ENCODE measurements around the gene CBFA2T3. TPM values are rescaled to one million over a fixed set of nuclear protein-coding genes. Genes with fewer than 3 reads are reported as not detected.

The CBFA2T3 gene
- total RNA-seq, 4 donors from 2014 or later = 0.95 to 7.3 (median 3.3) TPM

DNA sequence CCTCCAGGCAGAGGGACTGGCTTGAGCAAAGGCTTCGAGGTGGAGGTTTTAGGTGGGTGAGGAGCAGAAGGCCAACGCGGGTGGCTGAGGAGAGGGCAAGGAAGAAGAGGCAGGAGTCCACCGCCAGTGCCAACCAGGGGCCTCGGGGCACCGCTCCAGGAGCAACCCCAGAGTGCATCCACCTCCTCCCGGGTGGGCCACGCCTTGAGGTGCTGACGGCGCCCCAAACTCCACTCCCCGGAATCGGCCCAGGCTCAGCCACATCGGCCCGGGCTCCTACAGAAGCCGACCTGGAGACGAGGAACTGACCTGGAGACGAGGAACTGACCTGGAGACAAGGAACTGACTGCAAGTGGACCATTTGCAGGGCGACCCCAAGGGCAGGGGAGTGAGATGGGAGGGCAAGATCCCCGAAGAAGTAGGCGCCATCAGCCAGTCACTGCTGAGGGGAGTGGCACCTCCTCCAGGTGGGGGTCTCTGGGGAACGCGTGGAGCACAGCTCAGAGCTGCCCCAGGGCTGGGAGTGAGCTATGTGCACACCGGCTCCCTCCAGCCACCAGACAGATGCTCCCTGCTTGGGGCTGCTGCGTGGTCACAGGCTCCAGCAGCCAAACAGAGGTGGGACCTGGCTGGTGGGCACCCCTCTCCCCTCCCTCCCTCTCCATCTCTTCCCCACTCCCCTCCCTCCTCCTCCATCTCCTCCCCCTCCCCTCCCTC, 29.2 kb upstream of the CBFA2T3 start:
- no peaks in the 10 kb centered on the region for H3K36me3 ChIP-seq
- intact Hi-C loops (cut with DNase I; ENCODE audit: low total_unique reads) (no loop called here), in situ Hi-C loops (cut with MboI; ENCODE audit: low sequenced_read_pairs in 4 of 4) (no loop called here)
- peaks cover 18 to 29% (median 23%) of the 10 kb centered on the region in 3 donors for H3K27me3 ChIP-seq
- H3K9me3 ChIP-seq = no peaks in the 10 kb centered on the region
- H3K4me1 ChIP-seq = no peaks in the 10 kb centered on the region
- DNase-seq (no peak), ATAC-seq (no peak)
- TF ChIP-seq, protein P1, sequence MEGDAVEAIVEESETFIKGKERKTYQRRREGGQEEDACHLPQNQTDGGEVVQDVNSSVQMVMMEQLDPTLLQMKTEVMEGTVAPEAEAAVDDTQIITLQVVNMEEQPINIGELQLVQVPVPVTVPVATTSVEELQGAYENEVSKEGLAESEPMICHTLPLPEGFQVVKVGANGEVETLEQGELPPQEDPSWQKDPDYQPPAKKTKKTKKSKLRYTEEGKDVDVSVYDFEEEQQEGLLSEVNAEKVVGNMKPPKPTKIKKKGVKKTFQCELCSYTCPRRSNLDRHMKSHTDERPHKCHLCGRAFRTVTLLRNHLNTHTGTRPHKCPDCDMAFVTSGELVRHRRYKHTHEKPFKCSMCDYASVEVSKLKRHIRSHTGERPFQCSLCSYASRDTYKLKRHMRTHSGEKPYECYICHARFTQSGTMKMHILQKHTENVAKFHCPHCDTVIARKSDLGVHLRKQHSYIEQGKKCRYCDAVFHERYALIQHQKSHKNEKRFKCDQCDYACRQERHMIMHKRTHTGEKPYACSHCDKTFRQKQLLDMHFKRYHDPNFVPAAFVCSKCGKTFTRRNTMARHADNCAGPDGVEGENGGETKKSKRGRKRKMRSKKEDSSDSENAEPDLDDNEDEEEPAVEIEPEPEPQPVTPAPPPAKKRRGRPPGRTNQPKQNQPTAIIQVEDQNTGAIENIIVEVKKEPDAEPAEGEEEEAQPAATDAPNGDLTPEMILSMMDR (IDR thresholded peaks at IDR 0.05 in 4 of 5, conservative IDR thresholded peaks at IDR 0.05 in 1 of 5) = no peak
- no peak for TF ChIP-seq POLR2A (IDR thresholded peaks at IDR 0.05)
- H3K4me3 ChIP-seq = no peak overlapping the region
- no peak overlapping the region for H3K27ac ChIP-seq

DNA sequence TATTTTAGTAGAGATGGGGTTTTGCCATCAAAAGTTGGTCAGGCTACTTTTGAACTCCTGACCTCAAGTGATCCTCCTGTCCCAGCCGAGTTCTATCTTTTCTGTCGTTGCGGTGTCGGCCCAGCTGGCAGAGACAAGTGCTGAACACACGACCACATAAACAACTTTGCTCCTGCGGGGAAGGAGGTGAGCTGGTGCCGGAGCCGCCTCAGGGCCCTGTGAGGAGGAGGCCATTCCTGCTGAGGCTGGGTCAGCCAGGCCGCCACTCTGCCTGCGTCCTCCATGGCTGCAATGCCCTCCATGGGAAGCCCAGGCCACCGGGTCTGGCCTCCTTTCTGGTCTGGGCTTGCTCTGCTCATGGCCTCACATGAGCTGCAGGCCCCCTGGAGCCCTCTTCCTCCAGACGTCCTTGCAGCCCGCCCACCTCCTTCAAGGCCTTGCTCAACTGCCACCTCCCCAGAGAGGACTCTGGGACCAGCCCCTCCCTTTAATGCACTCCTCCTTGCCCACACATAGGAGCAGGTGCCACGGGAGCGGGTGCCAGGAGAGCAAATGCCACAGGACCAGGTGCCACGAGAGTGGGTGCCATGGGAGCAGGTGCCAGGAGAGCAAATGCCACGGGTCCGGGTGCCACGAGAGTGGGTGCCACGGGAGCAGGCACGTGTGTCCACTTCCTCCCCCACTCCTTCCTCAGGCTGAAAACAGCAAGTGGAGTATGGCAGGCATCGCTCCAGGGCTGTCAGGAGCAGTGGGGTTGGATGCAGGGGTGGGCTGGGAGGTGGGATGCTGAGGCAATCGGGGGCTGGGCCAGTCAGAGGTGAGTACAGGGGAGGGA, 28.4 kb upstream of the CBFA2T3 start:
- Histone ChIP-seq H3K27me3 (peaks cover 21 to 37% (median 31%) of the 10 kb centered on the region in 3 donors), H3K27ac (no peak overlapping the region), H3K36me3 (no peaks in the 10 kb centered on the region), H3K4me3 (no peak overlapping the region), H3K4me1 (no peaks in the 10 kb centered on the region), H3K9me3 (no peaks in the 10 kb centered on the region)
- ATAC-seq (no peak), DNase-seq (no peak)
- intact Hi-C loops (cut with DNase I; ENCODE audit: low total_unique reads) (no loop called here), in situ Hi-C loops (cut with MboI; ENCODE audit: low sequenced_read_pairs in 4 of 4) (no loop called here)
- no peak for TF ChIP-seq POLR2A (IDR thresholded peaks at IDR 0.05)
- TF ChIP-seq, protein P1 (IDR thresholded peaks at IDR 0.05 in 4 of 5, conservative IDR thresholded peaks at IDR 0.05 in 1 of 5) = no peak

DNA sequence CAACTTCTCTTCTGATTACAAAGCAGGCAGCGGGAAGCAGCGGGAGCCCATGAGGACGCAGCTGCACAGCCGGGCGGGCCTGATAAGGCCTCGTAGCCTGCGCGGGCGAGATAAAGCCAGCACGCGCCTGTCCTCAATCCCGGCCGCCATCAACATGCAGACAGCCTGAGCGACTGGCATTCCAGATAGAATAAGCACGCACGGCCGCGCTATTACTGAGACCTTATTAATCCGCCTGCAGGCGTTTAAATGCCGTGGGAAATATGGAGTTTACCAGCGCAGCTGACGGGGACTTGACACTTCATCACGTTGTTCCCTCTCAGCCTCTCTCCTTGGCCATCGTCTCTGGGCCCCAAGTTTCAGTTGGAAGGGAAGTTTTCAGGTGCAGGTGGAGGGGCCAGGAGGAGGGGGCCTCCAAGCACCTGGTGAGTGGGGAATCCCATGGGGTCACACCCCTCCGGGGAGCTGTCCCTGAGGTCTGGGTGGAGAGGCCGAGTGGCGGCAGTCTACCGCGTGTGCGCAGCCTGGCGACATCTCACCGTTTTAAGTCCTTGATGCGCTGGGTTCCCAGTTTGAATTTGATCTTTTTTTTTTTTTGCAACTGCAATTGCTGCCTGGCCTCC, 27.3 kb upstream of the CBFA2T3 start:
- intact Hi-C loops (cut with DNase I; ENCODE audit: low total_unique reads) = no loop called here
- H3K9me3 ChIP-seq = no peaks in the 10 kb centered on the region
- TF ChIP-seq, protein P1 (IDR thresholded peaks at IDR 0.05 in 4 of 5, conservative IDR thresholded peaks at IDR 0.05 in 1 of 5) = no peak
- no peak for TF ChIP-seq POLR2A (IDR thresholded peaks at IDR 0.05)
- peaks cover 24 to 36% (median 35%) of the 10 kb centered on the region in 3 donors for H3K27me3 ChIP-seq
- ATAC-seq (no peak), DNase-seq (no peak)
- in situ Hi-C loops (cut with MboI; ENCODE audit: low sequenced_read_pairs in 4 of 4) = no loop called here
- no peaks in the 10 kb centered on the region for H3K36me3 ChIP-seq
- H3K4me3 ChIP-seq = no peak overlapping the region
- no peak overlapping the region for H3K27ac ChIP-seq
- H3K4me1 ChIP-seq = no peaks in the 10 kb centered on the region

DNA sequence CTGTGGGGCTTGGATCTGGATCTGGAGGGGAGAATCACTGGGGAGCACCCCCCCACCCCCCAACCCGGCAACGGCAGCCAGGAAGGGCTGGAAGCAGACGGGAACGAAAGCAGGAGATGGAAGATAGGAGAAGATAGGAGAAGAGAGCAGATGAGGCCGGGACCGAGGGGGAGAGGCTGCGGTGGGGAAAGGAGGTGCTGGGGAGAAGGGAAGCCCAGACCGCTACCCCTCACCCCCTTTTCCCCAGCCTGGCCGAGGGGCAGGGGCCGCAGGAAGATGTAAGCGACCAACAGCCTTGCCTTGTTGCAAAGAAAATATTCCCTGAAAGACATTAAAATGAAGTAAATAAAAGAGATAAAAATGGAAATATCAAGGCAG, 26.8 kb upstream of the CBFA2T3 start:
- in situ Hi-C loops (cut with MboI; ENCODE audit: low sequenced_read_pairs in 4 of 4) (no loop called here), intact Hi-C loops (cut with DNase I; ENCODE audit: low total_unique reads) (no loop called here)
- Histone ChIP-seq H3K27me3 (peaks cover 28 to 39% (median 37%) of the 10 kb centered on the region in 3 donors), H3K4me3 (no peak overlapping the region), H3K36me3 (no peaks in the 10 kb centered on the region), H3K4me1 (no peaks in the 10 kb centered on the region), H3K9me3 (peaks cover 0 to under 1% (median 0%) of the 10 kb centered on the region in 3 donors), H3K27ac (no peak overlapping the region)
- ATAC-seq (no peak), DNase-seq (no peak)
- TF ChIP-seq POLR2A (IDR thresholded peaks at IDR 0.05) = no peak
- TF ChIP-seq, protein P1 (IDR thresholded peaks at IDR 0.05 in 4 of 5, conservative IDR thresholded peaks at IDR 0.05 in 1 of 5) = no peak
